GM21786 (cell line): ENCODE measurements around the gene ZDHHC8.

Experiments used
- ATAC-seq: cut with Tn5 transposase; IDR thresholded peaks from one replicate; pipeline ENCODE4 v1.9.1; 2021; ENCODE audit not compliant: unreplicated experiment

Gene ZDHHC8

GRCh38 chr22:20142711-20143621, 11.4 kb downstream of the ZDHHC8 start:
- no peak for ATAC-seq

DNA sequence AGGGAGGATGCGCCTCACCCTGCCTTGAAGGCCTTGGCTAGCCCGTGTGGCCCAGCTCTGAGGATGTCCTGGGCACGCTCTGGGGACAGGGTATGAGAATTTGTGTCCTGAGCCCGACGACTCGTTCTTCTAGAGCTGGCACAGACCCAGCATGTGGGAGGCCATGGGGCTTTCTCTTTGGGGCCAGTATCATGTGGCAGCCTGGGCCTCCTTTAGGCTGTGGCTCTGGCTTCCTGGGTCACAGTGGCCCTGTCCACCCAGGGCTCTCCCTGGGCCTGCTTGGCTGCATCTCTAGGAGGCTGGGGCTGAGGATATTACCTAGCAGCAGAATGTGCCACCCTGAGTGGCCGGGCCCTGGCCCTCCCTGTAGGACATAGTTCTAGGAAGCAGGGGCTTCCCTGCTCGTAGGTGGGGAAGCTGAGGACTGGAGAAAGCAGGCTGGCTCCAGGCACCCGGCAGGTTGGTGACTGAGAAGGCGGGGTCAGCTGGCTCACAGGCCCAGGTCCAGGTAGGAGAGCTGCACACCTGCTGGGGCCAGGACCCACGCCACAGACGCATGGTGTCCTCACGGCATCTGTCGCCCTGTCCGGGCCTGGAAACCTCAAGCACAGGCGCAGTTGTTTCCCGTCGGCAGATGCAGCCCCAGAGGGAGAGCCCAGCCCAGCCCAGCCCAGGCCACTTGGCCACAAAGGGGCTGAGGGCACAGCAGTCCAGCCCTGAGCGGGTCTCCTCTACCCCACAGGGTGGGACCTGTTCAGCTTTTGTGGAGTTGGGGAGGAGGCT, 12.5 kb downstream of the ZDHHC8 start:
- ATAC-seq = no peak

DNA sequence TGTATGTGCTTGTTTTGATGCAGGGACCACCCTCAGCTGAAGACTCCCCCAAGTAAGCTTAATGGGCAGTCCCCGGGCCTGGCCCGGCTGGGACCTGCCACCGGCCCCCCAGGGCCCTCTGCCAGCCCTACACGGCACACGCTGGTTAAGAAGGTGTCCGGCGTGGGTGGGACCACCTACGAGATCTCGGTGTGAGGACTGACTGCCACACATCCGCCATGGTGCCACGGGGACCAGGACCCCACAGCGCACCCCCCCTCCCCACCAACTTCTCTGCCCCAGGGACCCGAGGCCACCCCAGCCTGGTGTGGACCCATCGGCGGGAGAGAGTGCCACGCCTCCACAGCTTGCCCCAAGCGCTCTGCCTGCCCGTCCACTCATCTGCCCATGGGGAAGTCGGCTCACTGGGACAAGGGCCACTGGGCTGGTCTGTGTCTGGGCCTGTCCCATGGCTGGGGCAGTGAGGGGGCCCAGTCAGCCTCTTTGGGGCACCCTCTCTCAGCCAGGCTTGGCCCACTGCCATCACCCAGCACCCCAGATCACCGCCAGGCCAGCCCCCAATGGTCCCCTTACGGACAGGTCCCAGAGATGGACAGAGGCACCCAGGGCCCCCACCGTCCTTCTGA, 13.7 kb downstream of the ZDHHC8 start:
- ATAC-seq = no peak

DNA sequence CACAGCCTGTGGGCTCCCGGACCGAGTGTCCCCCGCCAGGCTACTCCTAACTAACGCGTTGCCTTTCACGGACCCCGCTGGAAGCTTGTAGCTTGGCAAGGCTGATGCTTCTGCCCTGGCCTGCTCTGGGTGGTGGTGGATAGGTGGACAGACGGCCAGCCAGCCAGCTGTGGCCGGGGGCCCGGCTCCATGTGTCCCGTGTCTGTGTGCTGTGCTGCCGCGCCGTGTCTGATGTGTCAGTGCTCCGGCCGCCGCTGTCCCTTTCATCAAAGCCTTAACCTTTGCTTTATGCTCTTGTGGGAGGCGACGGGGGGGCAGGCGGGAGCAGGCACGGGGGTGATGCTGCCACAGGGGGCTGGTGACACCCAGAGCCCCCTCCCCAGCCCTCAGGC, 14.2 kb downstream of the ZDHHC8 start:
- ATAC-seq = no peak

GRCh38 chr22:20146777-20147176, 15.2 kb downstream of the ZDHHC8 start:
- no peak for ATAC-seq

DNA sequence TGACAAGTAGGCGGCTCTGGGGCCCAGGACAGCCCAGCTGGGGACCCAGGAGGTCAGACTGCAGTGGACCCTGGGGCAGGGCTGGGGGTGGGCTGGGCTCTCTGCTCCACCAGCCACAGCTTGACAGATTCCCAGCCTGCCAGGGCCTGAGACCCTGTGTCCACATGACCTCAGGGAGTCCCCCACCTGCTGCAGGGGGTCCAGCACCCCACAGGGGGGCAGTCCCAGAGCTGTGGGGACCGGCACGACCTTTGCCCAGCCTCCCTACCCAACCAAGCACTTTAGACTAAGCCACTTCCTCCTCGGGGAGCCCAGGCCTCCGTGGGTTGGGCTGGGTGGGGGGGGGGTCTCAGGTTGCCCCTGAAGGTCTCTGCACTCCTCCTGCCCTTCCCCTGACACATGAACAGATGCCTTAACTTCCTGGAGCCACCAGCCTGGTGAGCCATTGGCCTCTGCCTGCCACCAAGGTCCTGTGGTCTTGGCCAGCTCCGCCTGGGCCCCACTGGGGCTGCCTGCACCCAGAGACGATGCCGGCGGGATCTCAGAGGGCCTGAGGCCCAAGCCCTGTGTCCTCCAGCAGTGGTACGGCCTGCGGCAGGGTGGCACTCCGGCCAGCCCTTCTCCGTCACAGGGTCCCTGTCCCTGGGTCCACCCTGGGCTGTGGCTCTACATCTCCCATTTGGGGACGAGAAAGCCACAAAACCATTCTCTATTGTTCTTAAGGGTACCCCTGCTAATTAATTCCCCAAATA, 15.8 kb downstream of the ZDHHC8 start:
- no peak for ATAC-seq

- no peak for ATAC-seq
Measured at GRCh38 chr22:20148414-20148813, 16.8 kb downstream of the ZDHHC8 start.

- no peak for ATAC-seq
Measured at GRCh38 chr22:20149257-20150250, 17.9 kb downstream of the ZDHHC8 start.

DNA sequence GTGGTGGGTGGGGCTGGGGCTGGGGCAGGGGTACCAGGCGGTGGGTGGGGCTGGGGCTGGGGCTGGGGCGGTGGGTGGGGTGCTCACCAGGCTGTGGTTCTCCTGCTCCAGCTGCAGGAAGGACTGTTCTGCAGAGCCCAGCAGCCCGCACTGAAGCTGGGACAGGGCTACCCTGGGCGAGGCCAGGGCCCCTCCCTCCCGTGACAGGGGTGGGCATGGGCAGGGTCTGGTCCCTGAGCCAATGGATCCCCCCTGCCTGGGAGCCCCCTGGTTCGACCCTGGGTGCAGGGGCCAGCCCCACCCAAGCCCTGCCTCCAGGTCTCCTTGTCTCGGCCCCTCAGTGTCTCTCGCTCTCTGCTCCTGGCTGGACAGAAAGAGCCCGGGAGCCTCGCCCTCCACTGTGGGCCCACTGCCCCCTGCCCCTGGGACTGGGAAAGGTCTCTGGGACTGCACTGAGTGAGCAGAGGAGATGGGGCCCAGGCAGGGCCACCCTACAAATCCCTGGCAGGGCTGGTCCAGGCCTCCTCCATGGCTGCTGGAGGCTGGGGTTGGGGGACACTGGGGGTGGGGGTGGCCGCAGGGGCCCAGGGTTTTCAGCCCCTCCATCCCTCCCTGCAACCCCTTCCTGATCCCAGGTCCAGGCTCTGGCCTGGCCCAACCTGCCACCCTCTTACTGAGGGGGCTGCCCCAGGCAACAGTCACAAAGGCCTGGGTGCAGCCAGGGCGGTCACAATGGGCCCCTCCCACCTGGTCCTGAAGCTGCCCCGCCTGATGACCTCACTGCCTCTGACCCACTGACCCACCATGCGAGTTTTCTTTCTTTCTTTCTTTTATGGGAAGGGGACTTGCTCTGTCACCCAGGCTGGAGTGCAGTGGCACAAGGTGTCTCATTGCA, 19.0 kb downstream of the ZDHHC8 start, which contains the start of gene CCDC188:
CCDC188 (minus strand) TSS at position 675 of the 895 bp plus-strand sequence; CDS start at position 606, 69 bp downstream.
- ATAC-seq = no peak

GRCh38 chr22:20151276-20151588, 19.6 kb downstream of the ZDHHC8 start:
- ATAC-seq = no peak

DNA sequence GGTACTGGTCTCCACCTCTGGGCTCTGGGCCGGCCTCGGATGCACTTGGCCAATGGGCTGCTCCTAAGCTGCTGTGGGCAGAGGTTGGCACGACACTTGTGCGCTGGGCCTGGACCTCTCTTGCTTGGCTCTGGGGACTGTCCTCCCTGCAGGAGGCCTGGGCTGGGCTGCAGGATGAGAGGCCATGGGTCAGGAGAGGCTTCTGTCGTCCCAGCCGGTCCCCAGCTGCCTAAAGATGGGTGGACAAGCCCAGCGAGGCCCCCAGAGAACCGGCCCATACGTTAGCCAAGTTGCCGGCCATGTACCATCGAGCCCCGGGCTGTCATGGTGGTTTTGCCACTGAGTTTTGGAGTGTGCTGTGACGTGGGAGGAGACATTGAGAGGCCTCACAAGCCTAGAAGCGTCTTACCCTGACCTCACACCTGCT, 20.9 kb downstream of the ZDHHC8 start:
- no peak for ATAC-seq

GRCh38 chr22:20153945-20154344, 22.3 kb downstream of the ZDHHC8 start:
- ATAC-seq = no peak

- no peak for ATAC-seq
Measured at GRCh38 chr22:20154602-20155187, 23.1 kb downstream of the ZDHHC8 start.

GRCh38 chr22:20155330-20156041, 23.9 kb downstream of the ZDHHC8 start:
- no peak for ATAC-seq

- no peak for ATAC-seq
Measured at GRCh38 chr22:20156042-20156389, 24.4 kb downstream of the ZDHHC8 start.

GRCh38 chr22:20156611-20157429, 25.2 kb downstream of the ZDHHC8 start:
- no peak for ATAC-seq
